ENCODE data around the gene RO60. TPM values are rescaled to one million over a fixed set of nuclear protein-coding genes. Genes with fewer than 3 reads are reported as not detected.

RO60 gene
- total and polyA plus RNA-seq, 2 of the 13 experiments (the other 11 are each of a cell fraction or from before 2014, with no cell fraction given) = 20.3 to 53.7 TPM

GRCh38 chr1:193104907-193105820 is 45.8 kb downstream of the RO60 start, which contains the start of gene GLRX2 (continued):
- TF ChIP-seq ZFP91 (CRISPR knock-in tag; IDR thresholded peaks at IDR 0.05; ENCODE audit: borderline replicate concordance) (peak; percentile 73; the same call in 1 of the 2 replicates), ZNF563 (CRISPR knock-in tag; IDR thresholded peaks at IDR 0.05) (peak; percentile 54; the same call in 1 of the 2 replicates), MBD4 (IDR thresholded peaks at IDR 0.05; ENCODE audit: borderline replicate concordance, low read length) (no peak), THAP11 (CRISPR knock-in tag; IDR thresholded peaks at IDR 0.05) (peak; percentile 63), E2F5 (CRISPR knock-in tag; conservative IDR thresholded peaks at IDR 0.05) (peak; percentile 72; the same call in 1 of the 2 replicates), MEIS2 (CRISPR knock-in tag; IDR thresholded peaks at IDR 0.05) (no peak), SRSF4 (IDR thresholded peaks at IDR 0.05; ENCODE audit: low read depth, low read length, poor library complexity, severe bottlenecking) (no peak), RORA (CRISPR knock-in tag; IDR thresholded peaks at IDR 0.05) (no peak), ZNF556 (CRISPR knock-in tag; IDR thresholded peaks at IDR 0.05; ENCODE audit: borderline replicate concordance) (no peak; the same call in 1 of the 2 replicates)
- TF ChIP-seq, protein P1, sequence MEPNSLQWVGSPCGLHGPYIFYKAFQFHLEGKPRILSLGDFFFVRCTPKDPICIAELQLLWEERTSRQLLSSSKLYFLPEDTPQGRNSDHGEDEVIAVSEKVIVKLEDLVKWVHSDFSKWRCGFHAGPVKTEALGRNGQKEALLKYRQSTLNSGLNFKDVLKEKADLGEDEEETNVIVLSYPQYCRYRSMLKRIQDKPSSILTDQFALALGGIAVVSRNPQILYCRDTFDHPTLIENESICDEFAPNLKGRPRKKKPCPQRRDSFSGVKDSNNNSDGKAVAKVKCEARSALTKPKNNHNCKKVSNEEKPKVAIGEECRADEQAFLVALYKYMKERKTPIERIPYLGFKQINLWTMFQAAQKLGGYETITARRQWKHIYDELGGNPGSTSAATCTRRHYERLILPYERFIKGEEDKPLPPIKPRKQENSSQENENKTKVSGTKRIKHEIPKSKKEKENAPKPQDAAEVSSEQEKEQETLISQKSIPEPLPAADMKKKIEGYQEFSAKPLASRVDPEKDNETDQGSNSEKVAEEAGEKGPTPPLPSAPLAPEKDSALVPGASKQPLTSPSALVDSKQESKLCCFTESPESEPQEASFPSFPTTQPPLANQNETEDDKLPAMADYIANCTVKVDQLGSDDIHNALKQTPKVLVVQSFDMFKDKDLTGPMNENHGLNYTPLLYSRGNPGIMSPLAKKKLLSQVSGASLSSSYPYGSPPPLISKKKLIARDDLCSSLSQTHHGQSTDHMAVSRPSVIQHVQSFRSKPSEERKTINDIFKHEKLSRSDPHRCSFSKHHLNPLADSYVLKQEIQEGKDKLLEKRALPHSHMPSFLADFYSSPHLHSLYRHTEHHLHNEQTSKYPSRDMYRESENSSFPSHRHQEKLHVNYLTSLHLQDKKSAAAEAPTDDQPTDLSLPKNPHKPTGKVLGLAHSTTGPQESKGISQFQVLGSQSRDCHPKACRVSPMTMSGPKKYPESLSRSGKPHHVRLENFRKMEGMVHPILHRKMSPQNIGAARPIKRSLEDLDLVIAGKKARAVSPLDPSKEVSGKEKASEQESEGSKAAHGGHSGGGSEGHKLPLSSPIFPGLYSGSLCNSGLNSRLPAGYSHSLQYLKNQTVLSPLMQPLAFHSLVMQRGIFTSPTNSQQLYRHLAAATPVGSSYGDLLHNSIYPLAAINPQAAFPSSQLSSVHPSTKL (CRISPR knock-in tag; IDR thresholded peaks at IDR 0.05) = peak; percentile 74
- TF ChIP-seq, protein P2, sequence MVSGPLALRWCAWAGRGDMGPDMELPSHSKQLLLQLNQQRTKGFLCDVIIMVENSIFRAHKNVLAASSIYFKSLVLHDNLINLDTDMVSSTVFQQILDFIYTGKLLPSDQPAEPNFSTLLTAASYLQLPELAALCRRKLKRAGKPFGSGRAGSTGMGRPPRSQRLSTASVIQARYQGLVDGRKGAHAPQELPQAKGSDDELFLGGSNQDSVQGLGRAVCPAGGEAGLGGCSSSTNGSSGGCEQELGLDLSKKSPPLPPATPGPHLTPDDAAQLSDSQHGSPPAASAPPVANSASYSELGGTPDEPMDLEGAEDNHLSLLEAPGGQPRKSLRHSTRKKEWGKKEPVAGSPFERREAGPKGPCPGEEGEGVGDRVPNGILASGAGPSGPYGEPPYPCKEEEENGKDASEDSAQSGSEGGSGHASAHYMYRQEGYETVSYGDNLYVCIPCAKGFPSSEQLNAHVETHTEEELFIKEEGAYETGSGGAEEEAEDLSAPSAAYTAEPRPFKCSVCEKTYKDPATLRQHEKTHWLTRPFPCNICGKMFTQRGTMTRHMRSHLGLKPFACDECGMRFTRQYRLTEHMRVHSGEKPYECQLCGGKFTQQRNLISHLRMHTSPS (CRISPR knock-in tag; IDR thresholded peaks at IDR 0.05; ENCODE audit: low read depth) = 0 out of 2 replicates have a peak, but pooled peaks have one; percentile 31
- TF ChIP-seq, protein P3, sequence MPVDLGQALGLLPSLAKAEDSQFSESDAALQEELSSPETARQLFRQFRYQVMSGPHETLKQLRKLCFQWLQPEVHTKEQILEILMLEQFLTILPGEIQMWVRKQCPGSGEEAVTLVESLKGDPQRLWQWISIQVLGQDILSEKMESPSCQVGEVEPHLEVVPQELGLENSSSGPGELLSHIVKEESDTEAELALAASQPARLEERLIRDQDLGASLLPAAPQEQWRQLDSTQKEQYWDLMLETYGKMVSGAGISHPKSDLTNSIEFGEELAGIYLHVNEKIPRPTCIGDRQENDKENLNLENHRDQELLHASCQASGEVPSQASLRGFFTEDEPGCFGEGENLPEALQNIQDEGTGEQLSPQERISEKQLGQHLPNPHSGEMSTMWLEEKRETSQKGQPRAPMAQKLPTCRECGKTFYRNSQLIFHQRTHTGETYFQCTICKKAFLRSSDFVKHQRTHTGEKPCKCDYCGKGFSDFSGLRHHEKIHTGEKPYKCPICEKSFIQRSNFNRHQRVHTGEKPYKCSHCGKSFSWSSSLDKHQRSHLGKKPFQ (CRISPR knock-in tag; IDR thresholded peaks at IDR 0.05; ENCODE audit: insufficient replicate concordance) = peak; percentile 74

All from HepG2 (cell line).